Calu3 (cell line): ENCODE data around the gene NPHP4. TPM values are rescaled to one million over a fixed set of nuclear protein-coding genes. Genes with fewer than 3 reads are reported as not detected.

Source experiments
- BruUV-seq: library from RNA; stranded (reverse); fragments of 400-500 nt; replicated peaks from 2 replicates; lab custom pipeline; 2021; lab: Mats Ljungman, UMichigan
- CTCF ChIA-PET: fragments of 300-600 bp; sonication (Branson Sonifier 250); formaldehyde crosslinking; loops from one replicate; lab custom pipeline; 2022; ENCODE audit warnings: antibody characterized with exemption; lab: Charles Lee
- DNase-seq: peaks from one replicate; pipeline ENCODE4 v3.0.0; 2022
- H3K27ac Mint-ChIP-seq: one replicate; pipeline ENCODE4 v1.8.0; 2022; ENCODE audit warnings: mixed read lengths; ENCODE audit not compliant: unreplicated experiment
- H3K27me3 Mint-ChIP-seq: one replicate; pipeline ENCODE4 v1.8.0; 2022; ENCODE audit warnings: mixed read lengths; ENCODE audit not compliant: unreplicated experiment
- H3K36me3 Mint-ChIP-seq: one replicate; pipeline ENCODE4 v1.8.0; 2022; ENCODE audit warnings: mild to moderate bottlenecking, moderate library complexity, mixed read lengths; ENCODE audit not compliant: insufficient read depth, unreplicated experiment
- H3K4me1 Mint-ChIP-seq: one replicate; pipeline ENCODE4 v1.8.0; 2022; ENCODE audit warnings: mild to moderate bottlenecking, low read depth, mixed read lengths; ENCODE audit not compliant: unreplicated experiment
- H3K4me3 Mint-ChIP-seq: one replicate; pipeline ENCODE4 v1.8.0; 2022; ENCODE audit warnings: mild to moderate bottlenecking, low read depth, moderate library complexity, mixed read lengths; ENCODE audit not compliant: unreplicated experiment
- H3K9me3 Mint-ChIP-seq: one replicate; pipeline ENCODE4 v1.8.0; 2022; ENCODE audit warnings: low read depth, mixed read lengths; ENCODE audit not compliant: unreplicated experiment
- CTCF ChIP-seq: fragments of 200-600 bp; IDR thresholded peaks from one replicate; pipeline ENCODE4 v1.8.0; 2022; ENCODE audit warnings: antibody characterized with exemption; ENCODE audit not compliant: unreplicated experiment
- intact Hi-C: fragments of 100-400 bp; cut with micrococcal nuclease; formaldehyde crosslinking; loops from one replicate; pipeline ENCODE4 v1.10.0; 2022; ENCODE audit not compliant: unreplicated experiment
- total RNA-seq: library from RNA; stranded (reverse); gene quantifications from 2 replicates; pipeline ENCODE4 v1.2.3, GENCODE V29; 2022

NPHP4 gene
- total RNA-seq, 1 experiment from 2014 or later = 11.1 TPM

DNA sequence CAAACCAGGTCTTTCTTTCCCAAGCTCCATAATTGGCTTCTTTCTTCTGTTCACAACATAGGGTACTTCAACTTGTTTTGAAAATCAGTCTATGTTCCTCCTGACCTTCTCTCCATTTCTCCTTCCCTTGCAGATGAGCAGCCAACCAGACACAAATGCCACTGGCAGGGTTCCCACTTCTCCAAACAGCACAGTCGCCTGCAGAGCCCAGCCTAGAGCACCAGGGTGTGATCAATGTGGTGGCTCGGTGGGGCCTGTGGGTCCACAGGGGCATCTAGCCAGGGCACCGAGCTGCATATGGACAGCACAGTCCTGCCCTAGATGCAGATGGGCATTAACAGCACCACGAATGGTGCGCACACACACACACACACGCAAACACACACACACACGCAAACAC, 112.8 kb downstream of the NPHP4 start:
- Mint-ChIP-seq H3K27ac (no peak overlapping the region), H3K36me3 (peaks cover 5% of the 10 kb centered on the region), H3K9me3 (no peaks in the 10 kb centered on the region), H3K27me3 (no peaks in the 10 kb centered on the region), H3K4me1 (no peaks in the 10 kb centered on the region), H3K4me3 (no peak overlapping the region)
- intact Hi-C loops = no loop called here
- no peak for TF ChIP-seq CTCF
- no TSS peak for BruUV-seq
- CTCF ChIA-PET = no interaction called here
- DNase-seq = no peak

DNA sequence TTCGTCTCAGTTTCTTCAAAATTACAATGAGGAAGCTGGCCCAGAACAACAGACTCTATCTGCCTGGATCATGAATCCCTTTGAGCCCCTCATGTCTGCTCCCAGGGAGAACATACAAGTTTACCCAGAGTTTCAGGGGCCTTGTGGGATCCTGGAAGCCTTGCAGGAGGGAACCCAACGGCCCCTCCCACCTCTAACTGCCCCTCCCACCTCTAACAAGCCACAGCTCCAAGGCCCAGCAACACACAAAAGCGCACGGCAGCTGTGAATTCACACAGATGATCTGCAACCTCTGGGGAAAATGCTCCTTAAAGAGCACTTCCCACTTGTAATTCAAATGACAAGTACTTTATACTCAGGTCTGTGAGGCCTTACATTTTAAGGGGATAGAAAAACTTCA, 113.3 kb downstream of the NPHP4 start:
- CTCF ChIA-PET = no interaction called here
- Mint-ChIP-seq H3K9me3 (no peaks in the 10 kb centered on the region), H3K27me3 (no peaks in the 10 kb centered on the region), H3K36me3 (peaks cover 5% of the 10 kb centered on the region), H3K4me1 (no peaks in the 10 kb centered on the region), H3K4me3 (no peak overlapping the region), H3K27ac (no peak overlapping the region)
- no peak for TF ChIP-seq CTCF
- no peak for DNase-seq
- BruUV-seq = no TSS peak
- intact Hi-C loops = no loop called here

GRCh38 chr1:5877683-5878530, 114.3 kb downstream of the NPHP4 start:
- intact Hi-C loops = no loop called here
- Mint-ChIP-seq H3K9me3 (no peaks in the 10 kb centered on the region), H3K27me3 (no peaks in the 10 kb centered on the region), H3K4me3 (no peak overlapping the region), H3K27ac (no peak overlapping the region), H3K4me1 (no peaks in the 10 kb centered on the region), H3K36me3 (peaks cover 5% of the 10 kb centered on the region)
- no TSS peak for BruUV-seq
- no peak for DNase-seq
- CTCF ChIA-PET = no interaction called here
- TF ChIP-seq CTCF = no peak

DNA sequence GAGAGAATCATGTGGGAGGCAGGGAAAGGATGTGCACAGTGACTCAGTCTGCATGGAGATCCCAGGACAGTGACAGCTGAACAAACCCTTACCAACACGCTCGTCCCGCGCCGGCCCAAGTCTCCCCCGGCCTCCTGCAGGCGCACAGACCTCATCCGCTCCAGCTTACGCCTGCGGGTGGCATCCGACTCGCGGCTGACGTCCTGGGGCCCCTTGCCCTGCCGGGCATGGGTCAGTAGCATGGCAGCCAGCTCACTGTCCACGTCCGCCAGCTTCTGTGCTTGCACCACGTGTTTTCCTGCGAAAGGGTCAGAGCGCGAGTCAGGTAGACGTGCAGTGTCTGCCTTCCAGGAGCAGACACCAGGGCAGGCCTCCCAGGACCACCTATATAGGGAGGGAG, 115.2 kb downstream of the NPHP4 start:
- TF ChIP-seq CTCF = no peak
- BruUV-seq = no TSS peak
- no peak for DNase-seq
- CTCF ChIA-PET = no interaction called here
- intact Hi-C loops = no loop called here
- Mint-ChIP-seq H3K9me3 (no peaks in the 10 kb centered on the region), H3K36me3 (no peaks in the 10 kb centered on the region), H3K27me3 (no peaks in the 10 kb centered on the region), H3K4me1 (no peaks in the 10 kb centered on the region), H3K27ac (no peak overlapping the region), H3K4me3 (no peak overlapping the region)
